ENCODE measurements around the gene METTL4.
"Not testable (repeated sequence)": the region's sequence is repeated elsewhere in the genome, so short reads cannot be mapped to it uniquely, and the experiment has no call there.

METTL4 gene

GRCh38 chr18:2524794-2525198, 46.5 kb downstream of the METTL4 start:
- DNase-seq (ENCODE audit: insufficient read length, low spot score); FAIRE-seq: not testable (repeated sequence)

GRCh38 chr18:2522112-2522511, 49.2 kb downstream of the METTL4 start:
- FAIRE-seq: no peak
- no peak for DNase-seq (ENCODE audit: insufficient read length, low spot score)

- DNase-seq (ENCODE audit: insufficient read length, low spot score): no peak
- no peak for FAIRE-seq
These were observed 52.8 kb downstream of the METTL4 start for GRCh38 chr18:2518473-2518872.

GRCh38 chr18:2515908-2516625, 55.2 kb downstream of the METTL4 start:
- FAIRE-seq (no peak), DNase-seq (ENCODE audit: insufficient read length, low spot score) (peak; percentile 67)

- peak; percentile 30 for DNase-seq (ENCODE audit: insufficient read length, low spot score)
These were observed 56.0 kb downstream of the METTL4 start for GRCh38 chr18:2515171-2515787.

GRCh38 chr18:2513616-2514015, 57.7 kb downstream of the METTL4 start:
- FAIRE-seq (no peak), DNase-seq (ENCODE audit: insufficient read length, low spot score) (no peak)

More at GRCh38 chr18:2515171-2515787, 56.0 kb downstream of the METTL4 start:
- FAIRE-seq: no peak

GRCh38 chr18:2512059-2512458, 59.2 kb downstream of the METTL4 start:
- FAIRE-seq: no peak
- DNase-seq (ENCODE audit: insufficient read length, low spot score): no peak

- FAIRE-seq (no peak), DNase-seq (ENCODE audit: insufficient read length, low spot score) (no peak)
These were observed 59.9 kb downstream of the METTL4 start for GRCh38 chr18:2511451-2511850.

- FAIRE-seq (no peak), DNase-seq (ENCODE audit: insufficient read length, low spot score) (no peak)
These were observed 60.9 kb downstream of the METTL4 start for GRCh38 chr18:2510416-2510815.

GRCh38 chr18:2508678-2509077, 62.6 kb downstream of the METTL4 start:
- no peak for FAIRE-seq

GRCh38 chr18:2508155-2508554, 63.1 kb downstream of the METTL4 start:
- no peak for DNase-seq (ENCODE audit: insufficient read length, low spot score)
- no peak for FAIRE-seq

More at GRCh38 chr18:2508678-2509077, 62.6 kb downstream of the METTL4 start:
- DNase-seq (ENCODE audit: insufficient read length, low spot score): no peak

- FAIRE-seq: no peak
- no peak for DNase-seq (ENCODE audit: insufficient read length, low spot score)
These were observed 66.7 kb downstream of the METTL4 start for GRCh38 chr18:2504642-2505041.

GRCh38 chr18:2502880-2503279, 68.4 kb downstream of the METTL4 start:
- DNase-seq (ENCODE audit: insufficient read length, low spot score) (no peak), FAIRE-seq (no peak)

- DNase-seq (ENCODE audit: insufficient read length, low spot score) (no peak), FAIRE-seq (no peak)
These were observed 68.9 kb downstream of the METTL4 start for GRCh38 chr18:2502394-2502793.

GRCh38 chr18:2497797-2498196, 73.5 kb downstream of the METTL4 start:
- DNase-seq (ENCODE audit: insufficient read length, low spot score): no peak
- no peak for FAIRE-seq

- DNase-seq (ENCODE audit: insufficient read length, low spot score): no peak
- FAIRE-seq: no peak
These were observed 75.9 kb downstream of the METTL4 start for GRCh38 chr18:2495381-2495780.

- no peak for FAIRE-seq
- DNase-seq (ENCODE audit: insufficient read length, low spot score): no peak
These were observed 76.4 kb downstream of the METTL4 start for GRCh38 chr18:2494921-2495320.

Data from HTR-8/SVneo (cell line).